HG02678 (cell line): ENCODE data around the gene STKLD1.
"Not testable (repeated sequence)": the region's sequence is repeated elsewhere in the genome, so short reads cannot be mapped to it uniquely, and the experiment has no call there.

Source experiments
- ATAC-seq: cut with Tn5 transposase; IDR thresholded peaks from one replicate; pipeline ENCODE4 v1.9.1; 2021; ENCODE audit warnings: mild to moderate bottlenecking, moderate library complexity; ENCODE audit not compliant: unreplicated experiment

Gene STKLD1

GRCh38 chr9:133382507-133383141, 6.5 kb downstream of the STKLD1 start:
- no peak for ATAC-seq

DNA sequence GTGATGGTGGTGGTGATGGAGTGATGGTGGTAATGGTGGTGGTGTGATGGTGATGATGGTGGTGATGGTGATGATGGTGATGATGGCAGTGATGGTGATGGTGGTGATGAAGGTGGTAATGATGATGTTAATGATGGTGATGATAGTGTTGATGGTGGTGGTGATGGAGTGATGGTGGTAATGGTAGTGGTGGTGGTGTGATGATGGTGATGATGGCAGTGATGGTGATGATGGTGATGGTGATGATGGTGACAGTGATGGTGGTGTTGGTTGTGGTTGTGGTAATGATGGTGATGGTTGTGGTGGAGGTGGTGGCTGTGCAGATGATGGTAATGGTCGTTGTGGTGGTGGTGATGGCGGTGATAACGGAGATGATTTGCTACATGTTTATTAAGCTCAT, 7.3 kb downstream of the STKLD1 start:
- no peak for ATAC-seq

DNA sequence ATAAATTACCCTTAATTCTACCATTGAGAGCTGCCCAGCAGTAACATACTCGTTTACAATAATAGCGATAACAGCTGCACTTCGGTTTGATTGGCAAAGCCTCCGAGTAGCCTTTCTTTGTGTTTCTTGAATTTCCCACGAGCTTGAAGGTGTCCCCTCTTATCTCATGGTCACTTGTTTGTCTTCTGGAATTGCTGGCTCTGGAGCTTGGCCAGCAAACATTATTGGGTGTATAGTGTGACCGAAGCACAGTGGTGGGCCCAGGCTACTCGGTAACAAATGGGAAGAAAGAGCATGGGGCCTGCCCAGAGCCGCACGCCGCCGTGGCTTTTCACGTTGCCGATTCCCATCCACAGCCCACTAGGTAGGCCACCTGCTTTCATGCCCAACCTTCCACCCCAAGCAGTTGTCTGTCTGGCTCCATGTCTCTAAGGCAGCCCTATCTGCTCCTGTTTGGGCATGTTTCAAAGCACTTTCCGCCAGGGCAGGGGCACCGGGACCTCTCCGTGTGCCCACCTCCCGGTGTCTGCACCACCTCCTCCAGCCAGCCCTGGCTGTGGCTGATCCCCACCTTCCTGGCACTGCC, 8.7 kb downstream of the STKLD1 start:
- ATAC-seq = no peak

GRCh38 chr9:133385452-133385851, 9.3 kb downstream of the STKLD1 start:
- no peak for ATAC-seq

- no peak for ATAC-seq
These were observed 10.2 kb downstream of the STKLD1 start for GRCh38 chr9:133386338-133386737.

- no peak for ATAC-seq
These were observed 11.5 kb downstream of the STKLD1 start for GRCh38 chr9:133387680-133388079.

- no peak for ATAC-seq
These were observed 12.9 kb downstream of the STKLD1 start for GRCh38 chr9:133389025-133389557.

- ATAC-seq = no peak
These were observed 13.4 kb downstream of the STKLD1 start for GRCh38 chr9:133389562-133389961.

- ATAC-seq = no peak
These were observed 14.5 kb downstream of the STKLD1 start for GRCh38 chr9:133390713-133391112.

DNA sequence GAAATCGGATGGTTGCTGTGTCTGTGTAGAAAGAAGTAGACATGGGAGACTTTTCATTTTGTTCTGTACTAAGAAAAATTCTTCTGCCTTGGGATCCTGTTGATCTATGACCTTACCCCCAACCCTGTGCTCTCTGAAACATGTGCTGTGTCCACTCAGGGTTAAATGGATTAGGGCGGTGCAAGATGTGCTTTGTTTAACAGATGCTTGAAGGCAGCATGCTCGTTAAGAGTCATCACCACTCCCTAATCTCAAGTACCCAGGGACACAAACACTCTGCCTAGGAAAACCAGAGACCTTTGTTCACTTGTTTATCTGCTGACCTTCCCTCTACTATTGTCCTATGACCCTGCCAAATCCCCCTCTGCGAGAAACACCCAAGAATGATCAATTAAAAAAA, 15.3 kb downstream of the STKLD1 start:
- not testable (repeated sequence) for ATAC-seq

GRCh38 chr9:133392308-133392707, 16.1 kb downstream of the STKLD1 start:
- not testable (repeated sequence) for ATAC-seq

- no peak for ATAC-seq
These were observed 17.2 kb downstream of the STKLD1 start for GRCh38 chr9:133393399-133393798.

GRCh38 chr9:133394687-133395271, 18.6 kb downstream of the STKLD1 start:
- no peak for ATAC-seq

DNA sequence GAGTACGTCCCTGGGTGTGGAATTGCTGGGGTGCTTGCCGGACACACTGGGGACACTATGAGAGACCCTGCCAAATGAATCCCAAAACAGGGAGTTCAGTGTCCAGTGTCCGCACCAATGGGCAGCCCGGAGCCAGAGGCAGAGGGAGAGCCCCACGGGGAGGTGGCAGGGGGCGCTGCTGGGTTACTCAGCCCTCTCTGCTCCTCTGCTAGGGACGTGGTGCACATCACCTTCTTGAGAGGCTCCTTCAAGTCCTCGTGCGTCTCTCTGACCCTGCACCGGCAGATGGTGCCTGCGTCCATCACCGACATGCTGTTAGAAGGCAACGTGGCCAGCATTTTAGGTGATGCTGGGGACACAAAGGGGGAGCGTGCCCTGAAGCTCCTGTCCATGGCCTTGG, 20.8 kb downstream of the STKLD1 start:
- no peak for ATAC-seq

DNA sequence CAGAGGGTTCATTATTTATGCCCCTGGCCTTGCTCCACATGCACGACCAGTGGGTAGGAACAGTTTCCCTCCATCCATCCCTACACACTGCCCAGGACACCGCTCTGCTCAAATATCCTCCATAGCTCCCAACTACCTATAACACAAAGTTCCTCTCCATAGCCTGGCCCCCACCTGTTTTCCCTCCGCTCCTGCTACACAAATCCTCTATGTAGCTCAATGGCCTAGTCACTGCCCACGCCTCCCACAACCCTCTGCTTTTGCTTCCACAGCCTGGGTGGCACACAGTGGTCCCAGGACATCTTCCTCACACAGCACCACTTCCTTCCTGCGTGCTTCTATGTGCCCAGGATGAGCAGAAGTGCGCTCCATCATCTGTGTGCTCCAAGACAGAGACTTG, 21.2 kb downstream of the STKLD1 start:
- ATAC-seq = no peak

- no peak for ATAC-seq
These were observed 21.7 kb downstream of the STKLD1 start for GRCh38 chr9:133397895-133398294.

DNA sequence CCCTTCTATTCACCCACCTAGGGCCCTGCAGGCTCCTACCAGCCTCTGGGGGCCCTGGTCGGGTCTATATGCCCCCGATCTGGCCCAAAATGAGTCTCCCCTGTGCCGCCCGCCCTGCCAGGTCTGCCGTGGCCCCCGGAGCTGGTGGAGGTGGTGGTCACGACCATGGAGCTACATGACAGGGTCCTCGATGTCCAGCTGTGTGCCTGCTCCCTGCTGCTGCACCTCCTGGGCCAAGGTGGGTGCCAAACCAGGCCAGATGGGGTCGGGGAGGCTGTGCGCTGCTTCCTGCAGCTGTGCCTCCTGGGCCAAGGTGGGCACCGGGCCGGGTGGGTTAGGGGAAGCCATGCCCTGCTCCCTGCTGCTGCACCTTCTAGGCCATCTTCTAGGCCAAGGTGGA, 24.1 kb downstream of the STKLD1 start:
- no peak for ATAC-seq

GRCh38 chr9:133401588-133401987, 25.4 kb downstream of the STKLD1 start:
- ATAC-seq = no peak

DNA sequence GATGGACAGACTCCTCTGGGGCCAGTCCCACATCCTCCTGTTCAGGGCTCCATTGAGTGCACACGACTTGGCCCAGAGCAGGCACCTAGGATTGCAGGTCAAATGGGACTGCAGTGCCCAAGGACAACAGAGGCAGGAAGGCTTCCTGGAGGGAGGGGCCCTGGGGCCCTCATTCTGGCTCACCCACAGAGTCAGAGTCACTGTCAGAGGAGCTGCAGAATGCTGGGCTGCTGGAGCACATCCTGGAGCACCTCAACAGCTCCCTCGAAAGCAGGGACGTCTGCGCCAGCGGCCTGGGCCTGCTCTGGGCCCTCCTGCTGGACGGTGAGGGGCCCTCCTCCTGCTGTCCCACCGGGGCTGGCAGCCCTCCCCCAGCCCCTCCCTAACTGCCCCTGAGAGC, 26.5 kb downstream of the STKLD1 start:
- ATAC-seq = no peak

- ATAC-seq = no peak
These were observed 27.7 kb downstream of the STKLD1 start for GRCh38 chr9:133403766-133404453.

DNA sequence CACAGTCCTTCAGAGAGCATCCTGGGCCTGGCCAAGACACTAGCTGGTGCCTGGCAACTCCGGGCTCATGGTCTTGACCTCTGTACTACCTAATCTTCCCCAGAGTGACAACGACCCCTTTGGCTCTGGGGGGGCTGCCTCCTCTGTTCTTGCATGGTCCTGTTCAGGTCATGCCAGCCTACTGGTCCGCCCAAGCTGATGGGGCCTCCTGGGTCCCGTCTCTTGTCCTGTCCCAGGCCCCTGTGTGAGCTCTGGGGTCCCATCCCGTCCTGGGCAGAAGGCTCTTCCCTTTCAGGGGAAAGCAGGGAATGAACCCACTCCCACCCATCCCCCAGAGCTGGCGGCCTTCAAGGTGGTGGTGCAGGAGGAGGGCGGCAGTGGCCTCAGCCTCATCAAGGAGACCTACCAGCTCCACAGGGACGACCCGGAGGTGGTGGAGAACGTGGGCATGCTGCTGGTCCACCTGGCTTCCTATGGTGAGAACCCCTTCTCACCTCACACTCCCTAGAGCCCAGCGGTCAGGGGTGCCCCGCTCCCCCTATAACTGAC, 28.4 kb downstream of the STKLD1 start:
- no peak for ATAC-seq
